ENCODE results near the gene CYTH1.

GRCh38 chr17:78707923-78708322, 74.2 kb downstream of the CYTH1 start:
- TF ChIP-seq POLR2AphosphoS5 (IDR thresholded peaks at IDR 0.05) = no peak
- TF ChIP-seq RAD21 (conservative IDR thresholded peaks at IDR 0.05) = no peak
- TF ChIP-seq TAF1 (IDR thresholded peaks at IDR 0.05; ENCODE audit: low read depth) = no peak
- no peak for TF ChIP-seq EZH2 (IDR thresholded peaks at IDR 0.05; ENCODE audit: borderline replicate concordance, insufficient read depth, low read length, poor library complexity, severe bottlenecking)
- no peak for TF ChIP-seq EP300 (conservative IDR thresholded peaks at IDR 0.05; ENCODE audit: poor library complexity, severe bottlenecking)
- no peak for TF ChIP-seq CTCF (IDR thresholded peaks at IDR 0.05; ENCODE audit: poor library complexity, severe bottlenecking)

All from neural cell (in vitro differentiated cells).